Upper lobe of right lung (tissue), 1 donor: ENCODE data around the gene SMOC2. TPM values are rescaled to one million over a fixed set of nuclear protein-coding genes. Genes with fewer than 3 reads are reported as not detected.

ENCODE experiments used
- ATAC-seq: fragments of 200-7000 bp; cut with Tn5 transposase; one replicate; pipeline ENCODE4 v1.9.1; 2020; ENCODE audit warnings: mild to moderate bottlenecking, moderate library complexity
- DNase-seq: peaks from one replicate; pipeline ENCODE4 v3.0.0-alpha.2; 2020
- H3K27ac ChIP-seq: fragments of 200-600 bp; one replicate; pipeline ENCODE4 v1.8.0; 2022
- H3K27me3 ChIP-seq: fragments of 200-600 bp; one replicate; pipeline ENCODE4 v1.8.0; 2022; ENCODE audit warnings: mild to moderate bottlenecking
- H3K36me3 ChIP-seq: fragments of 200-600 bp; one replicate; pipeline ENCODE4 v1.8.0; 2022
- H3K4me1 ChIP-seq: fragments of 200-600 bp; one replicate; pipeline ENCODE4 v1.8.0; 2022
- H3K4me3 ChIP-seq: fragments of 200-600 bp; one replicate; pipeline ENCODE4 v1.8.0; 2022; ENCODE audit warnings: mild to moderate bottlenecking
- H3K9me3 ChIP-seq: fragments of 200-600 bp; one replicate; pipeline ENCODE4 v1.8.0; 2022
- intact Hi-C: fragments of 100-400 bp; cut with DNase I; formaldehyde crosslinking; loops from one replicate; pipeline ENCODE4 v1.11.0; 2022
- total RNA-seq: library from RNA; stranded (reverse); fragmentation: NEBNext Ultra II Directional; extraction: Animal tissue kit (Norgen Biotek cat#: 25700); gene quantifications from one replicate; pipeline ENCODE4 v1.2.1, GENCODE V29; 2021
- TF ChIP-seq, protein P1 (sequence below): fragments of 200-600 bp; IDR thresholded peaks from one replicate; pipeline ENCODE4 v1.8.0; 2022; ENCODE audit warnings: antibody characterized with exemption
- donor health status: DM: no; HTN: yes; CAD: no; lungs with severe emphysema.

Gene SMOC2
- total RNA-seq, 1 donor from 2014 or later = 33.1 TPM

- Histone ChIP-seq H3K4me1 (no peaks in the 10 kb centered on the region), H3K27me3 (no peaks in the 10 kb centered on the region), H3K4me3 (no peak overlapping the region), H3K27ac (no peak overlapping the region), H3K36me3 (no peaks in the 10 kb centered on the region), H3K9me3 (no peaks in the 10 kb centered on the region)
- ATAC-seq (no peak), DNase-seq (no peak)
- TF ChIP-seq, protein P1, sequence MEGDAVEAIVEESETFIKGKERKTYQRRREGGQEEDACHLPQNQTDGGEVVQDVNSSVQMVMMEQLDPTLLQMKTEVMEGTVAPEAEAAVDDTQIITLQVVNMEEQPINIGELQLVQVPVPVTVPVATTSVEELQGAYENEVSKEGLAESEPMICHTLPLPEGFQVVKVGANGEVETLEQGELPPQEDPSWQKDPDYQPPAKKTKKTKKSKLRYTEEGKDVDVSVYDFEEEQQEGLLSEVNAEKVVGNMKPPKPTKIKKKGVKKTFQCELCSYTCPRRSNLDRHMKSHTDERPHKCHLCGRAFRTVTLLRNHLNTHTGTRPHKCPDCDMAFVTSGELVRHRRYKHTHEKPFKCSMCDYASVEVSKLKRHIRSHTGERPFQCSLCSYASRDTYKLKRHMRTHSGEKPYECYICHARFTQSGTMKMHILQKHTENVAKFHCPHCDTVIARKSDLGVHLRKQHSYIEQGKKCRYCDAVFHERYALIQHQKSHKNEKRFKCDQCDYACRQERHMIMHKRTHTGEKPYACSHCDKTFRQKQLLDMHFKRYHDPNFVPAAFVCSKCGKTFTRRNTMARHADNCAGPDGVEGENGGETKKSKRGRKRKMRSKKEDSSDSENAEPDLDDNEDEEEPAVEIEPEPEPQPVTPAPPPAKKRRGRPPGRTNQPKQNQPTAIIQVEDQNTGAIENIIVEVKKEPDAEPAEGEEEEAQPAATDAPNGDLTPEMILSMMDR = no peak
- intact Hi-C loops = no loop called here
Measured at GRCh38 chr6:168631564-168631963, 190.6 kb downstream of the SMOC2 start.

DNA sequence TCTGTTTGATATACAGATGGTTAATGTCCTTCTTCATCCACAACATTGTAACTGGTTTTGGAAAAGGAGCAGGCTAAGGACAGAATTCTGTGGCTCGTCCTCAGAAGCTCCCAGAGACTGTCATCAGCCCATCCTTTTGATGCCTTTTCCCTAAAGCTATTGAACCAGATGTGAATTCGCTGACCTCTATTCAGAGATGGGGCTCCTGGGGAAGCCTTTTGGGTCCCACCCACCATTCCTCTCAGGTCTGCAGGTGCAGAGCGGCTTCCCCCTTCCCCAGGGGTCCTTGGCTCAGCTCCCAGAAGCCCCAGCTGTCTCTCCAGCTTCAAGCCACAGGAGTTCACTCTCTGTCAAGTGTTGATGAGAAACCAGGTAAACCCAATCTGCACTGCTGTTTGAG is 191.7 kb downstream of the SMOC2 start:
- no peak for ATAC-seq
- intact Hi-C loops = no loop called here
- no peak overlapping the region for H3K4me3 ChIP-seq
- DNase-seq = no peak
- no peak overlapping the region for H3K27ac ChIP-seq
- H3K36me3 ChIP-seq = no peaks in the 10 kb centered on the region
- TF ChIP-seq, protein P1 = no peak
- no peaks in the 10 kb centered on the region for H3K9me3 ChIP-seq
- no peaks in the 10 kb centered on the region for H3K27me3 ChIP-seq
- H3K4me1 ChIP-seq = no peaks in the 10 kb centered on the region

- intact Hi-C loops = no loop called here
- no peaks in the 10 kb centered on the region for H3K4me1 ChIP-seq
- no peak for DNase-seq
- no peak overlapping the region for H3K27ac ChIP-seq
- TF ChIP-seq, protein P1 = no peak
- H3K27me3 ChIP-seq = peaks cover 9% of the 10 kb centered on the region
- no peaks in the 10 kb centered on the region for H3K36me3 ChIP-seq
- no peaks in the 10 kb centered on the region for H3K9me3 ChIP-seq
- no peak for ATAC-seq
- no peak overlapping the region for H3K4me3 ChIP-seq
Measured at GRCh38 chr6:168634541-168635328, 193.8 kb downstream of the SMOC2 start.

GRCh38 chr6:168636147-168637004 is 195.4 kb downstream of the SMOC2 start:
- H3K27ac ChIP-seq = no peak overlapping the region
- no peaks in the 10 kb centered on the region for H3K36me3 ChIP-seq
- peaks cover 4% of the 10 kb centered on the region for H3K4me1 ChIP-seq
- H3K27me3 ChIP-seq = peaks cover 9% of the 10 kb centered on the region
- intact Hi-C loops = no loop called here
- ATAC-seq = no peak
- no peak overlapping the region for H3K4me3 ChIP-seq
- no peaks in the 10 kb centered on the region for H3K9me3 ChIP-seq
- TF ChIP-seq, protein P1 = no peak
- no peak for DNase-seq

DNA sequence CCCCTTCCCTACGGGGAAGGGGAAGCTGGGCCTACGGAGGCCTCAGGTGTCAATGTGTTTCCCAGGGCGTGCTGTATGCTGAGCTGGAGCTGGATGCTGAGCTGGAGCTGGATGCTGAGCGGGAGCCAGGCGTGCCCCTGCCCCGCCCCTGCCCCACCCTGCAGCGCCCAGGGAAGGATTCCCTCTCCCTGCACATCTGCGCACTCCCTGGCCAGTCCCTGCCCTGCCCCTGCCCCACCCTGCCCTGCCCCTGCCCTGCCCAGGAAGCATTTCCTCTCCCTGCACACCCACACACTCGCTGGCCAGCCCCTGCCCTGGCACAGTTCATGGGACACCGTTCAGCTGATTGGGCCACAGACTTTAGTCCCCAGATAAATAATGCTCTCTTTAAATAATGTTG is 196.8 kb downstream of the SMOC2 start:
- Histone ChIP-seq H3K36me3 (no peaks in the 10 kb centered on the region), H3K4me3 (no peak overlapping the region), H3K4me1 (peaks cover 8% of the 10 kb centered on the region), H3K9me3 (no peaks in the 10 kb centered on the region), H3K27me3 (peaks cover 9% of the 10 kb centered on the region), H3K27ac (no peak overlapping the region)
- DNase-seq (no peak), ATAC-seq (no peak)
- TF ChIP-seq, protein P1 = no peak
- intact Hi-C loops = no loop called here
